H9 (cell line): ENCODE results near the gene MYBBP1A. TPM values are rescaled to one million over a fixed set of nuclear protein-coding genes. Genes with fewer than 3 reads are reported as not detected.
"Not testable (repeated sequence)": the region's sequence is repeated elsewhere in the genome, so short reads cannot be mapped to it uniquely, and the experiment has no call there.

Source experiments
- DNase-seq: peaks from one replicate; pipeline ENCODE4 v3.0.0-alpha.2; 2017
- H2AFZ ChIP-seq: one replicate; pipeline ENCODE4 v1.6.1; 2013; ENCODE audit warnings: mild to moderate bottlenecking, low read length, control low read depth, moderate library complexity
- H2AK5ac ChIP-seq: 2 replicates; pipeline ENCODE4 v1.6.1; 2013; ENCODE audit warnings: low read length, control low read depth, mixed read lengths; ENCODE audit not compliant: insufficient read length
- H2BK120ac ChIP-seq: one replicate; pipeline ENCODE4 v1.6.1; 2013; ENCODE audit warnings: low read depth, mild to moderate bottlenecking, low read length, control low read depth, inconsistent platforms; ENCODE audit not compliant: poor library complexity, severe bottlenecking
- H2BK12ac ChIP-seq: 2 replicates; pipeline ENCODE4 v1.6.1; 2013; ENCODE audit warnings: low read length, control low read depth, mixed read lengths, low read depth; ENCODE audit not compliant: insufficient read length
- H2BK15ac ChIP-seq: 2 replicates; pipeline ENCODE4 v1.6.1; 2013; ENCODE audit warnings: low read depth, low read length, control low read depth
- H2BK20ac ChIP-seq: one replicate; pipeline ENCODE4 v1.6.1; 2013; ENCODE audit warnings: low read depth, mild to moderate bottlenecking, low read length, control low read depth, inconsistent platforms; ENCODE audit not compliant: poor library complexity, severe bottlenecking
- H2BK5ac ChIP-seq: 2 replicates; pipeline ENCODE4 v1.6.1; 2013; ENCODE audit warnings: low read length, control low read depth, mixed read lengths; ENCODE audit not compliant: insufficient read length
- H3K14ac ChIP-seq: 2 replicates; pipeline ENCODE4 v1.6.1; 2013; ENCODE audit warnings: low read length, control low read depth; ENCODE audit not compliant: insufficient read depth
- H3K18ac ChIP-seq: 2 replicates; pipeline ENCODE4 v1.6.1; 2013; ENCODE audit warnings: low read depth, mild to moderate bottlenecking, mixed read lengths, low read length, control low read depth; ENCODE audit not compliant: insufficient read length
- H3K23ac ChIP-seq: 2 replicates; pipeline ENCODE4 v1.6.1; 2013; ENCODE audit warnings: low read length, control low read depth, mixed read lengths, low read depth; ENCODE audit not compliant: insufficient read length
- H3K23me2 ChIP-seq: 2 replicates; pipeline ENCODE4 v1.6.1; 2013; ENCODE audit warnings: low read depth, mild to moderate bottlenecking, mixed read lengths, low read length, control low read depth; ENCODE audit not compliant: insufficient read length, poor library complexity, severe bottlenecking
- H3K27ac ChIP-seq: 2 replicates; pipeline ENCODE4 v1.5.1; 2013; ENCODE audit warnings: low read length, control low read depth, mixed read lengths, low read depth; ENCODE audit not compliant: insufficient read length
- H3K27me3 ChIP-seq: 2 replicates; pipeline ENCODE4 v1.6.1; 2013; ENCODE audit warnings: low read length, control low read depth, inconsistent platforms; ENCODE audit not compliant: insufficient read depth
- H3K4ac ChIP-seq: 2 replicates; pipeline ENCODE4 v1.6.1; 2013; ENCODE audit warnings: low read depth, mild to moderate bottlenecking, control low read depth, inconsistent platforms, low read length, moderate library complexity
- H3K4me1 ChIP-seq: 2 replicates; pipeline ENCODE4 v1.6.1; 2013; ENCODE audit warnings: low read length, control low read depth, inconsistent platforms; ENCODE audit not compliant: insufficient read depth
- H3K4me2 ChIP-seq: 2 replicates; pipeline ENCODE4 v1.6.1; 2013; ENCODE audit warnings: low read length, control low read depth, mixed read lengths; ENCODE audit not compliant: insufficient read length, insufficient read depth
- H3K56ac ChIP-seq: 2 replicates; pipeline ENCODE4 v1.6.1; 2013; ENCODE audit warnings: low read depth, mild to moderate bottlenecking, mixed read lengths, low read length, control low read depth; ENCODE audit not compliant: insufficient read length
- H3K79me1 ChIP-seq: 2 replicates; pipeline ENCODE4 v1.6.1; 2013; ENCODE audit warnings: low read depth, mild to moderate bottlenecking, moderate library complexity, low read length, control low read depth, inconsistent platforms; ENCODE audit not compliant: insufficient read depth, poor library complexity, severe bottlenecking
- H3K79me2 ChIP-seq: 2 replicates; pipeline ENCODE4 v1.6.1; 2013; ENCODE audit warnings: low read length, control low read depth, inconsistent platforms; ENCODE audit not compliant: insufficient read depth
- H3K9ac ChIP-seq: 2 replicates; pipeline ENCODE4 v1.6.1; 2013; ENCODE audit warnings: low read length, control low read depth, mixed read lengths; ENCODE audit not compliant: insufficient read length; ENCODE audit errors: extremely low read depth
- H3K9me3 ChIP-seq: one replicate; pipeline ENCODE4 v1.6.1; 2013; ENCODE audit warnings: low read depth, low read length, inconsistent platforms; ENCODE audit not compliant: control insufficient read depth
- H3T11ph ChIP-seq: one replicate; pipeline ENCODE4 v1.6.1; 2013; ENCODE audit warnings: mild to moderate bottlenecking, low read length, control low read depth, inconsistent platforms
- H4K20me1 ChIP-seq: one replicate; pipeline ENCODE4 v1.6.1; 2013; ENCODE audit not compliant: control insufficient read depth, insufficient read length, insufficient read depth
- H4K5ac ChIP-seq: 2 replicates; pipeline ENCODE4 v1.6.1; 2013; ENCODE audit warnings: low read depth, mild to moderate bottlenecking, mixed read lengths, low read length, control low read depth; ENCODE audit not compliant: insufficient read length
- H4K8ac ChIP-seq: replicated peaks from 2 replicates; pipeline ENCODE4 v1.6.1; 2013; ENCODE audit warnings: low read length, control low read depth, mixed read lengths, low read depth; ENCODE audit not compliant: insufficient read length
- H4K91ac ChIP-seq: 2 replicates; pipeline ENCODE4 v1.6.1; 2013; ENCODE audit warnings: low read depth, mild to moderate bottlenecking, moderate library complexity, mixed read lengths, low read length, control low read depth; ENCODE audit not compliant: insufficient read length
- H3K27ac Mint-ChIP-seq, 3 experiments: 2 replicates in 2 of 3; 3 replicates in 1 of 3; pipeline ENCODE4 v1.8.0; 2020 to 2021; ENCODE audit warnings: mixed read lengths in 3 of 3, mild to moderate bottlenecking in 1 of 3, moderate library complexity in 1 of 3
- H3K27me3 Mint-ChIP-seq: 2 replicates; pipeline ENCODE4 v1.8.0; 2021; ENCODE audit warnings: low read depth, mild to moderate bottlenecking, moderate library complexity, mixed read lengths
- H3K36me3 Mint-ChIP-seq, 3 experiments: 2 replicates in 2 of 3; 3 replicates in 1 of 3; pipeline ENCODE4 v1.8.0; 2020 to 2021; ENCODE audit warnings: low read depth in 3 of 3, mixed read lengths in 3 of 3; ENCODE audit not compliant: insufficient read depth in 1 of 3
- H3K4me1 Mint-ChIP-seq, 2 experiments: 2 replicates each; pipeline ENCODE4 v1.8.0; 2020; ENCODE audit warnings: mixed read lengths in 2 of 2
- H3K4me3 Mint-ChIP-seq, 2 experiments: 2 replicates in 1 of 2; 3 replicates in 1 of 2; pipeline ENCODE4 v1.8.0; 2020 to 2021; ENCODE audit warnings: mild to moderate bottlenecking in 2 of 2, mixed read lengths in 2 of 2, moderate library complexity in 1 of 2
- H3K9me3 Mint-ChIP-seq, 2 experiments: 2 replicates in 1 of 2; 3 replicates in 1 of 2; pipeline ENCODE4 v1.8.0; 2020; ENCODE audit warnings: mild to moderate bottlenecking in 2 of 2, mixed read lengths in 2 of 2, moderate library complexity in 1 of 2
- CTCF ChIP-seq: fragments of 200-600 bp; sonication (generic); conservative IDR thresholded peaks from 3 replicates; pipeline ENCODE4 v1.8.0; 2021; ENCODE audit warnings: antibody characterized with exemption, mild to moderate bottlenecking
- WGBS: extraction: QIAGEN DNeasy Blood & Tissue Kit; methylation state at CpG from one replicate; pipeline ENCODE4 v1.1.7; 2013; ENCODE audit warnings: missing lambda C conversion rate, low lambda C conversion rate, mixed read lengths; ENCODE audit not compliant: insufficient read length; ENCODE audit errors: extremely low coverage; 5-methylcytosine and 5-hydroxymethylcytosine counted together
- total RNA-seq: library from RNA; stranded (reverse); gene quantifications from 2 replicates; pipeline ENCODE4 v1.2.1, GENCODE V29; 2021

The MYBBP1A gene
- total RNA-seq, 1 experiment from 2014 or later: 181 TPM

DNA sequence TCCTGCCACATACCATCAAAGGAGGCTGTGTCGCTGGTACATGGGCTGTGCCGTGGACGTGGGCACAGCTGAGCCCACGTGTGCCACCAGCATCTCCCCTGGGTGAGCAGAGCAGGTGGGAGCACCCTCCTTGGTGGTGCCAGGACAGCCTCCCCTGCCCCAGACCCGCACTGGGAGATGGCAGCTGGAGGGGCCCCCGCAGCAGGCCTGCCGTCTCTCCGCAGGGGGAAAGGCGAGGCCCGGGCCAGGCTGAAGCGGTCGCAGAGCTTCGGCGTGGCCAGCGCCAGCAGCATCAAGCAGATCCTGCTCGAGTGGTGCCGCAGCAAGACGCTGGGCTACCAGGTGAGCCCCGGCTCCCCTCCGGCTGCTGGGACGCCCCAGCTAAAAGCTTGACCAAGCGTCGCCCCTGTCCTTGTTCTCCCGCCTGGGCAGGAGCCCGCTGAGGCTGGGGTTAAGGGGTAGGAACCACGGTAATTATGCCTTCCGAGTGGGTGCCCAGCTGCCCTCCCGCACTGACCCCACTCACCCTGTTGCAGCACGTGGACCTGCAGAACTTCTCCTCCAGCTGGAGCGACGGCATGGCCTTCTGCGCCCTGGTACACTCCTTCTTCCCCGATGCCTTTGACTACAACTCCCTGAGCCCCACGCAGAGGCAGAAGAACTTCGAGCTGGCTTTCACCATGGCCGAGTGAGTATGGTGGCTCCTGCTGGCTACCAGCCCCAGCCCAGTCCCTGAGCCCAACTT, 41.6 kb upstream of the MYBBP1A start:
- H3K9me3 ChIP-seq: no peaks in the 10 kb centered on the region
- no peak overlapping the region for H3K4me3 Mint-ChIP-seq
- no peak for DNase-seq
- H3K36me3 Mint-ChIP-seq: peaks cover 0 to 4% (median 0%) of the 10 kb centered on the region in 3 experiments; a peak in 1 of 7 replicates
- H3K9ac ChIP-seq: no peak overlapping the region
- H4K91ac ChIP-seq: no peak overlapping the region
- H3K79me2 ChIP-seq: no peaks in the 10 kb centered on the region
- no peak overlapping the region for H3K14ac ChIP-seq
- no peak overlapping the region for H2AK5ac ChIP-seq
- H3K27ac Mint-ChIP-seq: peak overlapping the region in 1 of 3 experiments; percentile 53; a peak in 2 of 7 replicates
- no peak overlapping the region for H3K23ac ChIP-seq
- H4K8ac ChIP-seq: no peak overlapping the region
- no peaks in the 10 kb centered on the region for H3K23me2 ChIP-seq
- no CpG with 5 or more reads among the region's 36 CpGs for WGBS
- peaks cover 3% of the 10 kb centered on the region; the same call in 1 of the 2 replicates for H3K4me1 ChIP-seq
- H3K27ac ChIP-seq: no peak overlapping the region
- no peak overlapping the region for H3K18ac ChIP-seq
- H3K79me1 ChIP-seq: no peaks in the 10 kb centered on the region
- peaks cover 0 to 2% of the 10 kb centered on the region in 2 experiments; a peak in 2 of 5 replicates for H3K9me3 Mint-ChIP-seq
- H2BK15ac ChIP-seq: no peak overlapping the region
- TF ChIP-seq CTCF: no peak
- H3K27me3 Mint-ChIP-seq: peaks cover 15% of the 10 kb centered on the region
- H3K4me1 Mint-ChIP-seq: peaks cover 28 to 44% of the 10 kb centered on the region in 2 experiments
- no peak overlapping the region for H2BK20ac ChIP-seq
- H4K5ac ChIP-seq: no peak overlapping the region
- no peaks in the 10 kb centered on the region for H4K20me1 ChIP-seq
- no peaks in the 10 kb centered on the region for H3K27me3 ChIP-seq
- H3T11ph ChIP-seq: no peak overlapping the region
- no peak overlapping the region for H3K4me2 ChIP-seq
- H3K56ac ChIP-seq: no peak overlapping the region
- H2BK120ac ChIP-seq: no peak overlapping the region
- no peak overlapping the region for H3K4ac ChIP-seq
- no peak overlapping the region for H2BK5ac ChIP-seq
- no peak overlapping the region for H2AFZ ChIP-seq
- H2BK12ac ChIP-seq: no peak overlapping the region

GRCh38 chr17:4595685-4596342, 40.6 kb upstream of the MYBBP1A start:
- H3K27me3 ChIP-seq, H3K23me2 ChIP-seq, H4K8ac ChIP-seq, H3K18ac ChIP-seq, H3K4ac ChIP-seq, H3K56ac ChIP-seq, H3K79me1 ChIP-seq, H3K36me3 Mint-ChIP-seq, H4K20me1 ChIP-seq, H3K9ac ChIP-seq, DNase-seq, H2BK5ac ChIP-seq, H3K9me3 ChIP-seq, H3K4me1 ChIP-seq, H3K23ac ChIP-seq, H3K27ac Mint-ChIP-seq, H2BK15ac ChIP-seq, H3K4me3 Mint-ChIP-seq, H2AK5ac ChIP-seq, H3K9me3 Mint-ChIP-seq, H3K14ac ChIP-seq, H3K27ac ChIP-seq, H4K91ac ChIP-seq, H2AFZ ChIP-seq, H2BK12ac ChIP-seq, H3K4me2 ChIP-seq, H2BK20ac ChIP-seq, H3T11ph ChIP-seq, H3K79me2 ChIP-seq, H4K5ac ChIP-seq, H2BK120ac ChIP-seq: not testable (repeated sequence)
- peaks cover 27 to 38% of the 10 kb centered on the region in 2 experiments for H3K4me1 Mint-ChIP-seq
- WGBS: no CpG with 5 or more reads among the region's 23 CpGs
- H3K27me3 Mint-ChIP-seq: peaks cover 14% of the 10 kb centered on the region
